Measurements from ENCODE around the gene CXXC4.

CXXC4 gene

DNA sequence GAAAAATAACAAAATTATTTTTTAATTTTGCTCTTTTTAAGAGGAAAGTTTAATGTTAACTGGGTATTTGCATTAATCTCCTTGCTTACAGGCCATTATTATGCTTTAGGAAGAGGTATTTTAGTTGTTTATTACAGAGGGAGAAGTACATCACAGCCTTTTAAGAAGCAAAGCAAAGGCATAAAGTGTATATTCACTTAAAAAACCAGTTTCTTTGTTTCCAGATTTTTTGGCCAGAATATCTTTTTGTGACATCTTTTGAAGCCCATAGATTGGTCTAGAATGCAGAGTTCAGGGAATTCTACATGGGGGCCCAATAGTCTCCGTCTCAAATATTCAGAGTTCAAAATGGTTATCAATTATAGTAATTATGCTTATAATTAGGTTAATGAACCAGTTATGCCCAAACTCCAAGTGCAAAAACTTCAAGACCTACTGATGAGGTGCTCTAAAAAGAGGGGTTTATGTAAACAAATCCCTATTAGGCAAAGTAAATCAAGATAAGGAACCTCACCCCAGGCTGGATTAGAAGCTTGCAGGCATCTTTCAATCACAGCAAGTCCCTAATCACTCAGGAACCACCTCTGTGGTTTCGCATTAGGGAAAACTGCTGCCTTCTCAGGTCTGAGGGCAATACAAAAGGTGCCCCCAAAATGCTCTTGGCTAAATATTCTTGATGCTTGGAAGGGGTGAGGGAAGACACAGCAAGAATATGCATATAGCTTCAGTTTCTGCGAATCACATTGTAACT, 1.4 kb downstream of the CXXC4 start:
- TF ChIP-seq CTCF (IDR thresholded peaks at IDR 0.05) = no peak

DNA sequence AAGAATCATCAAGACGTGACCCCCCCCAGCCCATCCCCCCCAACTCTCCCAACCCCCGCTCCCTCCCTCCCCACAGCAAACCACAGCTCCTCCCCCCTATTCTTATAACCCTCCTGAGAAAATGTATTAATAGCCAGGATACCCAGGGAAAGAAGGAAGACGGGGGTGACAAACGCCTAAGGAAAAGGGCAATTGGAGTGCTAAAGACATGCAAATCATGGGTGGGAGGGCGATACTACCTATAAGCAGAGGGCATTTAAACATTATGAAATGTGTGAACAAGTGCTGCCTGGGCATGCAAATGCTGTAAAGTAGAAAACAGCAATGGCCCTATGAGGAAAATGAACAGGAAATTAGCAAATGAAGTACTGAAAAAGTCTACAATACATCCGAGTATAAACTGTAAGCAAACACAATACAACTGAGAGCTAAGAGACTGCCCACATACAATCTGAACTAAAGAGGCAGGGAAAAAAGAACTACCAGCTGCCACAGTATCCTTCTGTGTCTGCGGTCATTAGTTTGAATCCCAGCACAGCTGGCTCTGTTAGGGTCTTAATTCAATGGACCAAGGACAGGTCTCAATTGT, 2.4 kb downstream of the CXXC4 start:
- TF ChIP-seq CTCF (IDR thresholded peaks at IDR 0.05) = no peak

DNA sequence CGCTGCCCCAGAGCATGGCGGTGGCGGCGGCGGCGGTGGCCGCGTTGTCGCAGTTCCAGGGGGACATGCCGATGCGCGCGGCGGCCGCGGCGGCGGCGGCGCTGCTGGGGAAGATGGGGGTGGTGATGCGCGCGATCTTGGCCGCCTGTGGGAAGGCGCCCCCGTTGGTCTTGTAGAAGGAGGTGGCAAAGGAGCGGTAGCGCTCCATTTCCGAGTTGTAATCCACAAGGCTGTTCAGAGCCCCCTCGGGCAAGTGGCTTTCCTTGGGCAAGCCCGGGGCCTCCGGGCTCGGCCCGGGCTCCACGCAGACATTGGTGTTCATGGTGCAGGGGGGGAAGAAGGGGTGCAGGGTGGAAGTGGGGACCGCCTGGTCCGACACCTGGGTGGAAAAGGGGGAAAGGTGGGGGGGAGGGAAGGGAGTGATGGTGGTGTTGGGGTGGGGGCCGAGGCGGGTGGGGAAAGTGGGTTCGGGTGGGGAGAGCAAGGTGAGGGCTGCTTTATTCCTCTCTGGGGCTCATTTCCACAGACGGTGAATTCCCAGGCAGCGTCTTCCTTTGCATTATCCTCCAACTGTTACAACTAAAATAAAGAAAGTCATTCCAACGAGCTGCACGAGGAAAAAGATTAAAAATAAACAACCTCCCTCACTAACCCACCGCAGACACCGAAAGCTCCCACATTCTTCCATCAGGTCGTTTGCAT, 3.1 kb downstream of the CXXC4 start:
- TF ChIP-seq CTCF (IDR thresholded peaks at IDR 0.05) = no peak

GRCh38 chr4:104490770-104491480, 3.8 kb downstream of the CXXC4 start:
- no peak for TF ChIP-seq CTCF (IDR thresholded peaks at IDR 0.05)

GRCh38 chr4:104490096-104490769, 4.5 kb downstream of the CXXC4 start:
- TF ChIP-seq CTCF (IDR thresholded peaks at IDR 0.05) = no peak

GRCh38 chr4:104489731-104490095, 5.0 kb downstream of the CXXC4 start:
- no peak for TF ChIP-seq CTCF (IDR thresholded peaks at IDR 0.05)

DNA sequence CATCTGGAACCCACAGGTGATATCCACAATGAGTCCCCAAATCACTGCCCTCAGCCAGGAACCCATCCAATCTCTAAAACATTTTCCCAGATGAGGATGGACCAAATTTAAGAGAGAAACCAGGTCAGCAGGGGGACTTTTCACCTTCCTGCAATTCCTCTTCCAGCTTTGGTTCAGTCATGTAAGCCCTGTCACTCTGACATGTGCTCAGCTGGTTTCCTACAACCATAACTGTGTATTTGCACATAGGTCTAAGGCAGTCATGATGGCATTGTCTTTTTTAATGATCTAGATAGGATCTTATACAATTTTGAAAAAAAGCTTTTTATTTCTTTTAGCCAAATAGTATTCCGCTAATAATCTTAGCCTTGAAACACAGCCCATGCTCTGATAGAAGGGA, 6.5 kb downstream of the CXXC4 start:
- no peak for TF ChIP-seq CTCF (IDR thresholded peaks at IDR 0.05)

Data from LNCAP (cell line).